ENCODE data around the gene PACS2.
A peak's percentile ranks its signal among the peaks of the same experiment; 100 is the strongest.

PACS2 gene

GRCh38 chr14:105411985-105412770 lies 97.6 kb downstream of the PACS2 start:
- no peak for DNase-seq

- peak in 1 of 2 experiments; percentile 21 for DNase-seq
Measured at GRCh38 chr14:105412771-105413543, 98.4 kb downstream of the PACS2 start.

- no peak for DNase-seq
Measured at GRCh38 chr14:105413544-105413886, 99.0 kb downstream of the PACS2 start.

GRCh38 chr14:105414456-105415371 lies 100.2 kb downstream of the PACS2 start:
- DNase-seq, result peak; percentile 73 to 81

GRCh38 chr14:105415481-105416428 lies 101.2 kb downstream of the PACS2 start:
- no peak for DNase-seq

- no peak for DNase-seq
Measured at GRCh38 chr14:105416671-105417070, 102.1 kb downstream of the PACS2 start.

GRCh38 chr14:105417690-105418121 lies 103.2 kb downstream of the PACS2 start:
- no peak for DNase-seq

GRCh38 chr14:105418269-105419194 lies 104.0 kb downstream of the PACS2 start:
- peak in 1 of 2 experiments; percentile 20 for DNase-seq

- DNase-seq, result peak; percentile 48 to 65
Measured at GRCh38 chr14:105419195-105420091, 104.9 kb downstream of the PACS2 start, which contains the start of gene MTA1. MTA1 (plus strand) TSS chr14:105419827; CDS start chr14:105420036, 209 bp downstream.

- no peak for DNase-seq
Measured at GRCh38 chr14:105420101-105420973, 105.8 kb downstream of the PACS2 start.

- DNase-seq, result no peak
Measured at GRCh38 chr14:105420974-105421674, 106.6 kb downstream of the PACS2 start.

- no peak for DNase-seq
Measured at GRCh38 chr14:105421723-105422615, 107.4 kb downstream of the PACS2 start.

GRCh38 chr14:105422695-105423487 lies 108.3 kb downstream of the PACS2 start:
- no peak for DNase-seq

GRCh38 chr14:105423488-105424195 lies 109.1 kb downstream of the PACS2 start:
- DNase-seq, result no peak

- no peak for DNase-seq
Measured at GRCh38 chr14:105424861-105425260, 110.3 kb downstream of the PACS2 start.

All from NCI-H2081 (cell line).